T-helper 2 cell treated with Interferon-gamma antibody and Interleukin-4, amounts not matched to agents 5 μg/mL and 100 μg/mL, for 36 hours (primary cell): ENCODE results near the gene PDGFD.

Experiments
- DNase-seq: peaks from one replicate; pipeline ENCODE4 v3.0.0; 2021; ENCODE audit warnings: low spot score
- H3K27ac Mint-ChIP-seq: one replicate; pipeline ENCODE4 v1.8.0; 2021; ENCODE audit warnings: mild to moderate bottlenecking, mixed read lengths
- H3K27me3 Mint-ChIP-seq: one replicate; pipeline ENCODE4 v1.8.0; 2021; ENCODE audit warnings: low read depth, mixed read lengths
- H3K36me3 Mint-ChIP-seq: one replicate; pipeline ENCODE4 v1.8.0; 2021; ENCODE audit warnings: low read depth, mixed read lengths
- H3K4me1 Mint-ChIP-seq: one replicate; pipeline ENCODE4 v1.8.0; 2021; ENCODE audit warnings: low read depth, mixed read lengths
- H3K4me3 Mint-ChIP-seq: one replicate; pipeline ENCODE4 v1.8.0; 2022; ENCODE audit warnings: mild to moderate bottlenecking, moderate library complexity, mixed read lengths
- H3K9me3 Mint-ChIP-seq: one replicate; pipeline ENCODE4 v1.8.0; 2021; ENCODE audit warnings: mixed read lengths

Gene PDGFD

GRCh38 chr11:103948187-103948763, 215.7 kb downstream of the PDGFD start:
- no peak overlapping the region for H3K4me3 Mint-ChIP-seq
- H3K36me3 Mint-ChIP-seq = no peaks in the 10 kb centered on the region
- H3K4me1 Mint-ChIP-seq = no peaks in the 10 kb centered on the region
- no peaks in the 10 kb centered on the region for H3K9me3 Mint-ChIP-seq
- no peak overlapping the region for H3K27ac Mint-ChIP-seq
- no peaks in the 10 kb centered on the region for H3K27me3 Mint-ChIP-seq
- no peak for DNase-seq

- no peak for DNase-seq
- no peaks in the 10 kb centered on the region for H3K36me3 Mint-ChIP-seq
- no peaks in the 10 kb centered on the region for H3K27me3 Mint-ChIP-seq
- no peaks in the 10 kb centered on the region for H3K9me3 Mint-ChIP-seq
- H3K4me1 Mint-ChIP-seq = no peaks in the 10 kb centered on the region
- H3K4me3 Mint-ChIP-seq = no peak overlapping the region
- H3K27ac Mint-ChIP-seq = no peak overlapping the region
Observed at GRCh38 chr11:103947546-103947919, 216.4 kb downstream of the PDGFD start.

- H3K4me3 Mint-ChIP-seq = no peak overlapping the region
- no peaks in the 10 kb centered on the region for H3K36me3 Mint-ChIP-seq
- DNase-seq = no peak
- H3K27me3 Mint-ChIP-seq = no peaks in the 10 kb centered on the region
- no peaks in the 10 kb centered on the region for H3K9me3 Mint-ChIP-seq
- H3K4me1 Mint-ChIP-seq = no peaks in the 10 kb centered on the region
- H3K27ac Mint-ChIP-seq = no peak overlapping the region
Observed at GRCh38 chr11:103946793-103947545, 217.0 kb downstream of the PDGFD start.

- H3K4me1 Mint-ChIP-seq = no peaks in the 10 kb centered on the region
- H3K9me3 Mint-ChIP-seq = no peaks in the 10 kb centered on the region
- H3K4me3 Mint-ChIP-seq = no peak overlapping the region
- H3K27me3 Mint-ChIP-seq = no peaks in the 10 kb centered on the region
- no peak for DNase-seq
- H3K27ac Mint-ChIP-seq = no peak overlapping the region
- no peaks in the 10 kb centered on the region for H3K36me3 Mint-ChIP-seq
Observed at GRCh38 chr11:103944251-103944940, 219.6 kb downstream of the PDGFD start.

- Mint-ChIP-seq H3K27ac (no peak overlapping the region), H3K4me3 (no peak overlapping the region), H3K4me1 (no peaks in the 10 kb centered on the region), H3K27me3 (no peaks in the 10 kb centered on the region), H3K9me3 (no peaks in the 10 kb centered on the region), H3K36me3 (no peaks in the 10 kb centered on the region)
- no peak for DNase-seq
Observed at GRCh38 chr11:103942646-103943045, 221.3 kb downstream of the PDGFD start.

- no peak for DNase-seq
- Mint-ChIP-seq H3K27me3 (no peaks in the 10 kb centered on the region), H3K4me1 (no peaks in the 10 kb centered on the region), H3K27ac (no peak overlapping the region), H3K36me3 (no peaks in the 10 kb centered on the region), H3K9me3 (no peaks in the 10 kb centered on the region), H3K4me3 (no peak overlapping the region)
Observed at GRCh38 chr11:103940551-103940950, 223.4 kb downstream of the PDGFD start.

GRCh38 chr11:103939694-103940093, 224.3 kb downstream of the PDGFD start:
- no peak for DNase-seq
- Mint-ChIP-seq H3K27me3 (no peaks in the 10 kb centered on the region), H3K36me3 (no peaks in the 10 kb centered on the region), H3K4me1 (no peaks in the 10 kb centered on the region), H3K27ac (no peak overlapping the region), H3K9me3 (no peaks in the 10 kb centered on the region), H3K4me3 (no peak overlapping the region)

- Mint-ChIP-seq H3K4me1 (no peaks in the 10 kb centered on the region), H3K27ac (no peak overlapping the region), H3K4me3 (no peak overlapping the region), H3K9me3 (no peaks in the 10 kb centered on the region), H3K36me3 (no peaks in the 10 kb centered on the region), H3K27me3 (no peaks in the 10 kb centered on the region)
- DNase-seq = no peak
Observed at GRCh38 chr11:103936059-103936458, 227.9 kb downstream of the PDGFD start.

- Mint-ChIP-seq H3K27ac (no peak overlapping the region), H3K4me1 (no peaks in the 10 kb centered on the region), H3K36me3 (no peaks in the 10 kb centered on the region), H3K27me3 (no peaks in the 10 kb centered on the region), H3K4me3 (no peak overlapping the region), H3K9me3 (no peaks in the 10 kb centered on the region)
- DNase-seq = no peak
Observed at GRCh38 chr11:103935219-103935618, 228.7 kb downstream of the PDGFD start.

GRCh38 chr11:103929170-103929903, 234.6 kb downstream of the PDGFD start:
- Mint-ChIP-seq H3K4me1 (no peaks in the 10 kb centered on the region), H3K27me3 (no peaks in the 10 kb centered on the region), H3K36me3 (no peaks in the 10 kb centered on the region), H3K4me3 (no peak overlapping the region), H3K27ac (no peak overlapping the region), H3K9me3 (no peaks in the 10 kb centered on the region)
- no peak for DNase-seq

- no peaks in the 10 kb centered on the region for H3K27me3 Mint-ChIP-seq
- no peaks in the 10 kb centered on the region for H3K9me3 Mint-ChIP-seq
- H3K4me1 Mint-ChIP-seq = no peaks in the 10 kb centered on the region
- no peaks in the 10 kb centered on the region for H3K36me3 Mint-ChIP-seq
- DNase-seq = no peak
- no peak overlapping the region for H3K27ac Mint-ChIP-seq
- no peak overlapping the region for H3K4me3 Mint-ChIP-seq
Observed at GRCh38 chr11:103928802-103929161, 235.2 kb downstream of the PDGFD start.

GRCh38 chr11:103928040-103928801, 235.7 kb downstream of the PDGFD start:
- H3K4me1 Mint-ChIP-seq = no peaks in the 10 kb centered on the region
- no peaks in the 10 kb centered on the region for H3K9me3 Mint-ChIP-seq
- H3K27ac Mint-ChIP-seq = no peak overlapping the region
- no peaks in the 10 kb centered on the region for H3K27me3 Mint-ChIP-seq
- no peaks in the 10 kb centered on the region for H3K36me3 Mint-ChIP-seq
- H3K4me3 Mint-ChIP-seq = no peak overlapping the region
- DNase-seq = no peak

GRCh38 chr11:103927535-103927934, 236.4 kb downstream of the PDGFD start:
- H3K4me1 Mint-ChIP-seq = no peaks in the 10 kb centered on the region
- no peaks in the 10 kb centered on the region for H3K9me3 Mint-ChIP-seq
- H3K36me3 Mint-ChIP-seq = no peaks in the 10 kb centered on the region
- H3K27me3 Mint-ChIP-seq = no peaks in the 10 kb centered on the region
- no peak overlapping the region for H3K27ac Mint-ChIP-seq
- DNase-seq = no peak
- no peak overlapping the region for H3K4me3 Mint-ChIP-seq
